ENCODE measurements around the gene ATXN2. TPM values are rescaled to one million over a fixed set of nuclear protein-coding genes. Genes with fewer than 3 reads are reported as not detected.

Gene ATXN2
- total and polyA plus RNA-seq, 2 of the 4 experiments (the other 2 are of a cell fraction) = 12.4 to 66.5 TPM

GRCh38 chr12:111519937-111520336 lies 79.2 kb downstream of the ATXN2 start:
- Histone ChIP-seq H4K91ac (ENCODE audit: insufficient read depth, low read depth, low read length) (no peak overlapping the region), H3K4me2 (ENCODE audit: low read depth, low read length) (no peak overlapping the region), H3K27ac (ENCODE audit: insufficient read depth, low read length) (no peak overlapping the region), H2AFZ (replicated peaks; ENCODE audit: low read length, poor library complexity) (no peak overlapping the region), H2AK5ac (ENCODE audit: low read depth, low read length) (no peak overlapping the region), H3K4ac (ENCODE audit: low read depth, low read length) (no peak overlapping the region), H3K18ac (ENCODE audit: low read depth, low read length) (no peak overlapping the region), H3K4me1 (ENCODE audit: control insufficient read depth, insufficient read depth, low read length) (no peaks in the 10 kb centered on the region), H3K79me1 (ENCODE audit: low read depth in 1 of 2, low read length in 2 of 2) (peaks cover 28 to 33% of the 10 kb centered on the region in 2 experiments), H3K9me1 (ENCODE audit: insufficient read depth, low read length) (peaks cover 6% of the 10 kb centered on the region; the same call in 1 of the 2 replicates), H3K36me3 (ENCODE audit: control insufficient read depth, insufficient read depth, low read length) (peaks cover 52% of the 10 kb centered on the region), H3K9me3 (ENCODE audit: control insufficient read depth, insufficient read depth, low read length) (no peaks in the 10 kb centered on the region), H3K4me3 (ENCODE audit: insufficient read depth, low read depth, low read length) (no peak overlapping the region), H2AK9ac (replicated peaks; ENCODE audit: low read depth, low read length, poor library complexity) (no peak overlapping the region), H3K9ac (ENCODE audit: low read depth, low read length) (no peak overlapping the region), H2BK5ac (ENCODE audit: low read depth, low read length, poor library complexity, severe bottlenecking) (no peak overlapping the region), H3K27me3 (ENCODE audit: control insufficient read depth, insufficient read depth, low read length) (no peaks in the 10 kb centered on the region), H3K23ac (ENCODE audit: low read depth, low read length) (no peak overlapping the region), H2BK120ac (ENCODE audit: low read depth, low read length) (no peak overlapping the region), H4K20me1 (ENCODE audit: insufficient read depth, low read length) (0 out of 2 replicates have a peak, but pooled peaks cover 7% of the 10 kb centered on the region), H2BK20ac (ENCODE audit: low read depth, low read length) (no peak overlapping the region), H3K56ac (ENCODE audit: extremely low read depth, insufficient read depth, low read length) (no peak overlapping the region), H4K8ac (ENCODE audit: low read depth in 2 of 2, low read length in 2 of 2) (no peak overlapping the region), H4K5ac (ENCODE audit: low read depth, low read length) (no peak overlapping the region), H2BK15ac (ENCODE audit: low read depth, low read length) (no peak overlapping the region), H3K14ac (replicated peaks; ENCODE audit: low read depth, low read length) (no peak overlapping the region)
- in situ Hi-C loops (cut with MboI; ENCODE audit: low sequenced_read_pairs) (no loop called here), intact Hi-C loops (cut with micrococcal nuclease) (no loop called here), dilution Hi-C loops (cut with HindIII; ENCODE audit: low sequenced_read_pairs, unreplicated experiment) (no loop called here)
- no TSS peak for BruUV-seq (replicated peaks)
- no peak for TF ChIP-seq CEBPB (IDR thresholded peaks at IDR 0.05; ENCODE audit: low read depth, low read length)
- TF ChIP-seq POLR2A (IDR thresholded peaks at IDR 0.05; ENCODE audit: low read depth, low read length) = no peak
- TF ChIP-seq ELK1 (IDR thresholded peaks at IDR 0.05; ENCODE audit: borderline replicate concordance, low read depth, low read length) = no peak
- no peak for TF ChIP-seq USF2 (IDR thresholded peaks at IDR 0.05; ENCODE audit: low read depth, low read length)
- TF ChIP-seq FOS (IDR thresholded peaks at IDR 0.05; ENCODE audit: low read depth, low read length) = no peak
- no peak for TF ChIP-seq CTCF (conservative IDR thresholded peaks at IDR 0.05; ENCODE audit: low read depth, low read length)
- TF ChIP-seq CHD1 (IDR thresholded peaks at IDR 0.05; ENCODE audit: low read depth, low read length) = no peak
- no peak for TF ChIP-seq MAZ (IDR thresholded peaks at IDR 0.05; ENCODE audit: borderline replicate concordance, low read depth, low read length)
- TF ChIP-seq RFX5 (IDR thresholded peaks at IDR 0.05; ENCODE audit: low read depth, low read length) = no peak
- no peak for TF ChIP-seq RCOR1 (IDR thresholded peaks at IDR 0.05; ENCODE audit: insufficient replicate concordance, low read length)
- no peak for TF ChIP-seq RAD21 (IDR thresholded peaks at IDR 0.05; ENCODE audit: low read length)
- no peak for TF ChIP-seq MXI1 (IDR thresholded peaks at IDR 0.05; ENCODE audit: borderline replicate concordance, low read depth, low read length)
- TF ChIP-seq SMC3 (IDR thresholded peaks at IDR 0.05; ENCODE audit: low read depth, low read length) = no peak
- no peak for TF ChIP-seq MAFK (IDR thresholded peaks at IDR 0.05; ENCODE audit: low read depth, low read length)
- no peak for TF ChIP-seq BHLHE40 (IDR thresholded peaks at IDR 0.05; ENCODE audit: low read depth, low read length)
- no peak for TF ChIP-seq NFE2L2 (IDR thresholded peaks at IDR 0.05; ENCODE audit: low read depth, low read length)
- POLR2A ChIA-PET (ENCODE audit: unreplicated experiment) = no interaction called here
- no peak for ATAC-seq (ENCODE audit: low read depth)
- DNase-seq = no peak
- CTCF ChIA-PET = no interaction called here
- WGBS, 2 experiments (ENCODE audit: extremely low coverage in 2 of 2, insufficient read length in 1 of 2) = 100% methylated on average over 1 of the region's 2 CpGs; no CpG with 5 or more reads in 1 of the 2 experiments
